HG02642 (cell line): Measurements from ENCODE around the gene SLAIN1.
A peak's percentile ranks its signal among the peaks of the same experiment; 100 is the strongest.

Source experiments
- ATAC-seq: cut with Tn5 transposase; IDR thresholded peaks from one replicate; pipeline ENCODE4 v1.9.1; 2021; ENCODE audit warnings: mild to moderate bottlenecking; ENCODE audit not compliant: unreplicated experiment, poor library complexity

The SLAIN1 gene

GRCh38 chr13:77703408-77703807 is 5.9 kb downstream of the SLAIN1 start:
- ATAC-seq = no peak

- peak; percentile 50 for ATAC-seq
Measured at GRCh38 chr13:77714119-77714755, 16.8 kb downstream of the SLAIN1 start.

- ATAC-seq = peak; percentile 54
Measured at GRCh38 chr13:77715233-77715891, 17.9 kb downstream of the SLAIN1 start.

- ATAC-seq = no peak
Measured at GRCh38 chr13:77716692-77717091, 19.2 kb downstream of the SLAIN1 start.

- no peak for ATAC-seq
Measured at GRCh38 chr13:77717508-77717907, 20.0 kb downstream of the SLAIN1 start.

GRCh38 chr13:77719128-77719527 is 21.6 kb downstream of the SLAIN1 start:
- ATAC-seq = no peak

GRCh38 chr13:77720988-77721387 is 23.5 kb downstream of the SLAIN1 start:
- no peak for ATAC-seq

- peak; percentile 70 for ATAC-seq
Measured at GRCh38 chr13:77724092-77724491, 26.6 kb downstream of the SLAIN1 start.

GRCh38 chr13:77725071-77725470 is 27.6 kb downstream of the SLAIN1 start:
- ATAC-seq = no peak

GRCh38 chr13:77728265-77729125 is 31.0 kb downstream of the SLAIN1 start:
- ATAC-seq = no peak

- peak; percentile 98 for ATAC-seq
Measured at GRCh38 chr13:77729502-77730221, 32.2 kb downstream of the SLAIN1 start.

- no peak for ATAC-seq
Measured at GRCh38 chr13:77730572-77730971, 33.1 kb downstream of the SLAIN1 start.

GRCh38 chr13:77732287-77732686 is 34.8 kb downstream of the SLAIN1 start:
- no peak for ATAC-seq

GRCh38 chr13:77733674-77734073 is 36.2 kb downstream of the SLAIN1 start:
- no peak for ATAC-seq

- peak; percentile 86 for ATAC-seq
Measured at GRCh38 chr13:77737583-77738200, 40.2 kb downstream of the SLAIN1 start.

GRCh38 chr13:77740097-77740735 is 42.7 kb downstream of the SLAIN1 start:
- no peak for ATAC-seq

- ATAC-seq = no peak
Measured at GRCh38 chr13:77740931-77741596, 43.6 kb downstream of the SLAIN1 start.

- no peak for ATAC-seq
Measured at GRCh38 chr13:77741597-77741972, 44.1 kb downstream of the SLAIN1 start.

GRCh38 chr13:77742801-77743200 is 45.3 kb downstream of the SLAIN1 start:
- no peak for ATAC-seq
